NCI-H128 (cell line): ENCODE data around the gene MRPL52.

Experiments used
- DNase-seq: peaks from one replicate; lab custom pipeline; 2025; ENCODE audit not compliant: unreplicated experiment; lab: John Stamatoyannopoulos, UW

MRPL52 gene

DNA sequence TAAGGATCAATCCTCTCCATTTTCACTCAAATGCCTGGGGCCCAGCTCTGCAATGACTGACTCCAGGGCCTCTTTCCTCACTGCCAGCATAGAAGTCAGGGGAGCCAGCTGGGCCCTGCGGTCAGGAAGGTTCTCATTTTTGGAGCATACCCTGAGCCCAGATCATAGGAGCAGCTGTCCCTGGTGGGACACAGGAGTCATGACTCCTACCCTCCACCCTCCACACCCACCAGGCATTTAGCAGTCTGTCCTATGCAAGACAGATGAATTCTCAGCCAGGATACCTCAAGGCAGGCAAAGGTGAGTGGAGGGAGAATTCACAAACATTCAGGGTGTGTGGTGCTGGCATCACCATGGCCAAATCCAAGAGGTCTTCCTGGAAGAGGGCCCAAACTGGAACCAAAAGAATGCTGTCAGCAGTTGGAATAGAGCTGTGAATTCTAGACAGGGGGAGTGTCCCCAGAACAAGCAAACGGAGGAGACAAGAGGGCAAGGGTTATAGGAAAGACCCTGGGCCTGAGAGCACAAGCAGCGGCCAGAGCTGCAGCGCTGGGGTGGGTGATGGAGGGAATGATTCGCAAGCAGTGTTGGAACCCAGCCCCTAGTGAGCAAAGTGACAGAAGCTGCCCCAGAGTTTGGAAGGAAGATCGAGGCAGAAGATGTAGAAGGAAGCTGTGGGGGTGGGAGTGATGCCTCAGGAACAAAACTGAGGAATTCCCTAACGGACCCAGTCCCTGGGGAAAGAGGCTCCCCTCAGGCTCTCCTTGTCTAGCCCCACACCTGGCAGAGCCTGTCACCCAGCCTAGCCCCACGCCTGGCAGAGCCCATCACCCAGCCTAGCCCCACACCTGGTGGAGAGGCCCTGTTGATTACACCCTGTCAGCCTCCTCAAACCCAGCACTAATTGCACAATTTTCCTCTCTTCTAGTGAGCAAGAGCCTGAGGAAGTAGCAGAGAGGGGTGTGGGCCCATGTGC is 48.9 kb downstream of the MRPL52 start:
- DNase-seq: no peak

DNA sequence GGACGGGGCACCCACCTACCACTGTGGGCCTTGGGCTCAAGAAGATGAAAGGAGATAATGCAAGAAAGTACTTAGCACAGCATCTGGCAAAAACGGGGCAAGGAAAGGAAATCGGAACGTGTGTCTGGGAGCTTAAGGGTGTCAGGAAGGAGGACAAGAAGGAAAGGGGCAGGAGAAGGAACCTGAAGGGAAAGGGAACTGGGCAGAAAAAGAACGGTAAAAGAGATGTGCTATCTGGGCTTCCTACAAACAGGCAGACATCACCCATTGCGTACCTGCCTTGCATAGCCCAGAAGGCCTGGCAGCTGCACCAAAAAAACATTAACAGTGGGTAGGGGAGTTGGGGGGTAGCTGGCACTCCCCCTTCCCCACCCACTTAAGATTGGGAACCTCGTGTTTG is 52.4 kb downstream of the MRPL52 start:
- DNase-seq: no peak

DNA sequence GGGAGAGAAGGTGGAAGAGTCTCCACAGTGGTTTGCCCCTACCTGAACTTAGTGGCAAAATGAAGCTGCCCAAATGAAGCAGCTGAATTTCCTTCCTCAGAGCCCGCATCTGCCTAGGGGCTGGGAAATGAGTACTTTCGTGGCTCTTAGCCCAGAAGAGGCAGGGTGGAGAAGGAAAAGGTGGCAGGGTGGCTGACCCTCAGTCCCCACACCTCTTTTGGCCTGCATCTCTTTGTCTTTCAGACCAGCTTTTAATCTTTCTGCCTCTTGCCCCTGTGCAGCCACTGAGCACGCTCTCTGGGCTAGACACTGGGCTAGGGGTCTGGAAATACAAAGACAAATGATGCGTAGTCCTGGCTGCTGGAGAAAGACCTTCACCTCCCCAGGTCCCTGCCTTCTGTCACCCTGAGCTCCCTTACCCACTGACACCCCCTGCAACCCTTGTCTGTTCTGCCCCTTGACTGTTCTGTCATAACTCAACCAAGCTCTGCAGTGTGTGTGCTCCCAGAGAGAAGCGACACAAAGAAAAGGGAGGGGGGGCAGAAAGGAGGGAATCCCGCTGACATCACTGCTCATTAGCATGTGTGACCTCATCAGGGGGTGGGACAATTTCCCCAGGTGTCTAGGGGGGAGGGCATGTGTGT is 53.0 kb downstream of the MRPL52 start:
- DNase-seq: no peak

DNA sequence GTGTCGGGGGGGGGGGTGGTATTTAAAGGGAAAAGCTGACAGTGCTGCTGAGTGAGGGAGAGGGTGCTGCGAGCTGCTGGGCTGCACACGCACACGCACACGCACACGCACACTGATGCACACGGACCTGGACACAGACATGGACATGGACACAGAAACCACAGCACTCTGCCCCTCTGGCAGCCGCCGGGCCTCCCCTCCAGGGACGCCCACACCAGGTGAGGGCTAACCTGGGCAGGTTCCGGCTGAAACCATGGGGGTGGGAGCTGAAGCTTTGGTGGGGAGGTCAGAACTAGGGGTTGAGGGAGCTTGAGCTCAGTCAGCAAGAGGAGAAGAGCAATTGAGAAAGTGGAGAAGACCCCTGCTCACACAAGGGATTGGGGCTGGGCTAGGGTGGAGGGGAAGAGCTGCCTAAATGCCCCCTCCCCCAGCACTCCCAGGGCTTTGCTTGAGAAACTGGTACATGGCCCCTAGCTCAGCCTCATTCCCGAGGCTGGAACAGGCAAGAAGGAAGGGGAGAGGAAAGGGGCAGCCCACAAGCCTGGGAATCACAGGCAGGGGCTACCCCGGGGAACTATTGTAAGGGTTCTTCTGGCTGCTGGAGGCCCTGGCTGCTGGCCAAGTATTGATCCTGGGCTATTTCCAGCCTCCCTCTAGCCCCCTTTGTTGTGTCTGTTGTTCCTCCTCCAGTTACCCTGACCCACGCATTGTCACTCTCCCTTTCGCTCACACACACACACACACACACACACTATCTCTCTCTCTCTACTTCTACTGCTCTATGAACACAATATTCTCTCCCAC is 53.7 kb downstream of the MRPL52 start, which contains the start of gene REM2:
Gene REM2, plus strand, starts transcription at position 50 of the 804 bp plus-strand sequence. Its CDS starts 66 bp downstream, at position 116.
- no peak for DNase-seq

DNA sequence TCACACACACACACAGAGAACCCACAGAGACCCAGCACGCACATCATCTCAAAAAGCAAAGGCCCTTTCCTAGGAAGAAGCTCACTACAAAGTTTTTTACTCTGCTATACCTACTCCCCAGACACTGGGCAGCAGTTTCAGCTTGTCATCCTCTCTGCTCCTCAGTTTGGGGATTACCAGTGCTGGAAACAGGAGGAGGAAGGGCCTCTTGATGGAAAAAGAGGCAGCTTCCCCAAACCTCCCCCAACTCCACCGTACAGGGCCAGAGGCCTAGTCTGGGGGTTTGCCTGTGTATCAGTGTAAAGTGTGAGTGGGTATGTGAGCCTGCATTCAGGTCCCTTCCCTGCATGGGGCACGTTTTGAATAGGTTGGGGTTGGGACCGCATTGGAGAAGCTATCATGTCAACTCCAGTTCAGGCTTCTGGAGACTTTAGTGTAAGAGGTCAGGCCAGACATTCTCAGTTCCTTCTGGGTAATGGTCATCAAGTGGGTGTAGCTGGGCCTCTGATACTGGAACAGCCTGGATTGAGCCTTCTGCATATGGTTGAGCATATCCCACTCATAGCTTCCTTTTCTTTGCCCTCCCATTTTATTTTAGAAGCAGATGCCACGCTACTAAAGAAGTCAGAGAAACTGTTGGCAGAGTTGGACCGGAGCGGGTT is 54.5 kb downstream of the MRPL52 start:
- DNase-seq: no peak
